ENCODE data around the gene DNAJC5. TPM values are rescaled to one million over a fixed set of nuclear protein-coding genes. Genes with fewer than 3 reads are reported as not detected.
A peak's percentile ranks its signal among the peaks of the same experiment; 100 is the strongest.

DNAJC5 gene
- total and polyA plus RNA-seq, 9 of the 15 experiments (the other 6 are each of a cell fraction or from before 2014, with no cell fraction given): 0.95 to 42.8 (median 23.4) TPM

GRCh38 chr20:63848003-63848911 is 46.7 kb upstream of the DNAJC5 start (continued):
- TF ChIP-seq MGA (IDR thresholded peaks at IDR 0.05) (no peak), NR3C1 (CRISPR knock-in tag; IDR thresholded peaks at IDR 0.05) (no peak), BDP1 (IDR thresholded peaks at IDR 0.05; ENCODE audit: insufficient read depth, insufficient read length) (no peak), PYGO2 (tag; IDR thresholded peaks at IDR 0.05) (no peak), RUNX1 (IDR thresholded peaks at IDR 0.05; ENCODE audit: low read depth) (no peak), GATA2 (CRISPR knock-in tag; IDR thresholded peaks at IDR 0.05) (no peak), HDAC3 (IDR thresholded peaks at IDR 0.05; ENCODE audit: borderline replicate concordance, partially characterized antibody) (no peak), NFRKB (IDR thresholded peaks at IDR 0.05; ENCODE audit: low read depth) (0 out of 2 replicates have a peak, but pooled peaks have one; percentile 28), SMARCC2 (IDR thresholded peaks at IDR 0.05; ENCODE audit: low read depth) (no peak), EGR1 (conservative IDR thresholded peaks at IDR 0.05) (peak; percentile 95), HNRNPK (IDR thresholded peaks at IDR 0.05; ENCODE audit: low read depth, low read length, poor library complexity, severe bottlenecking) (no peak), LCOR (CRISPR knock-in tag; IDR thresholded peaks at IDR 0.05) (no peak), HCFC1 (IDR thresholded peaks at IDR 0.05; ENCODE audit: low read depth, low read length) (no peak)
- TF ChIP-seq, protein P1, sequence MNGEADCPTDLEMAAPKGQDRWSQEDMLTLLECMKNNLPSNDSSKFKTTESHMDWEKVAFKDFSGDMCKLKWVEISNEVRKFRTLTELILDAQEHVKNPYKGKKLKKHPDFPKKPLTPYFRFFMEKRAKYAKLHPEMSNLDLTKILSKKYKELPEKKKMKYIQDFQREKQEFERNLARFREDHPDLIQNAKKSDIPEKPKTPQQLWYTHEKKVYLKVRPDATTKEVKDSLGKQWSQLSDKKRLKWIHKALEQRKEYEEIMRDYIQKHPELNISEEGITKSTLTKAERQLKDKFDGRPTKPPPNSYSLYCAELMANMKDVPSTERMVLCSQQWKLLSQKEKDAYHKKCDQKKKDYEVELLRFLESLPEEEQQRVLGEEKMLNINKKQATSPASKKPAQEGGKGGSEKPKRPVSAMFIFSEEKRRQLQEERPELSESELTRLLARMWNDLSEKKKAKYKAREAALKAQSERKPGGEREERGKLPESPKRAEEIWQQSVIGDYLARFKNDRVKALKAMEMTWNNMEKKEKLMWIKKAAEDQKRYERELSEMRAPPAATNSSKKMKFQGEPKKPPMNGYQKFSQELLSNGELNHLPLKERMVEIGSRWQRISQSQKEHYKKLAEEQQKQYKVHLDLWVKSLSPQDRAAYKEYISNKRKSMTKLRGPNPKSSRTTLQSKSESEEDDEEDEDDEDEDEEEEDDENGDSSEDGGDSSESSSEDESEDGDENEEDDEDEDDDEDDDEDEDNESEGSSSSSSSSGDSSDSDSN (IDR thresholded peaks at IDR 0.05; ENCODE audit: borderline replicate concordance in 1 of 2, low read depth in 2 of 2, low read length in 2 of 2): no peak
